GM12878 (cell line): Measurements from ENCODE around the gene GIPC1. TPM values are rescaled to one million over a fixed set of nuclear protein-coding genes. Genes with fewer than 3 reads are reported as not detected.

Experiments
- ATAC-seq: fragments of 200-7000 bp; cut with Tn5 transposase; 3 replicates; pipeline ENCODE4 v1.9.1; 2020; ENCODE audit warnings: mild to moderate bottlenecking, moderate library complexity
- BruUV-seq: library from RNA; stranded (reverse); fragments of 400-500 nt; replicated peaks from 2 replicates; lab custom pipeline; 2021; lab: Mats Ljungman, UMichigan
- CTCF ChIA-PET: fragments of 300-600 bp; sonication (Branson Sonifier 250); formaldehyde crosslinking; extraction: SDS; loops from one replicate; lab custom pipeline; 2021; ENCODE audit warnings: inconsistent platforms; lab: Yijun Ruan, JAX
- POLR2A ChIA-PET: fragments of 350-600 bp; formaldehyde crosslinking; extraction: SDS; loops from one replicate; lab custom pipeline; 2021; ENCODE audit warnings: inconsistent platforms; lab: Charles Lee
- RAD21 ChIA-PET: fragments of 300-600 bp; sonication (Branson Sonifier 250); formaldehyde crosslinking; loops from one replicate; lab custom pipeline; 2023; ENCODE audit warnings: antibody characterized with exemption; ENCODE audit not compliant: unreplicated experiment; lab: Charles Lee
- SMC1A ChIA-PET: fragments of 300-600 bp; sonication (Branson Sonifier 250); formaldehyde crosslinking; loops from one replicate; lab custom pipeline; 2023; ENCODE audit not compliant: unreplicated experiment, uncharacterized antibody; lab: Charles Lee
- DNase-seq: peaks from one replicate; pipeline ENCODE4 v3.0.0-alpha.2; 2011; ENCODE audit warnings: low read depth, low spot score
- FAIRE-seq: peaks from 3 replicates; lab custom pipeline; 2011; peaks lifted over from hg19 to GRCh38; lab: Jason Lieb, UNC
- H2AFZ ChIP-seq: 2 replicates; pipeline ENCODE4 v1.6.0; 2011; ENCODE audit warnings: low read depth, low read length, control low read depth; ENCODE audit not compliant: control insufficient read depth
- H3K27ac ChIP-seq: 2 replicates; pipeline ENCODE4 v1.5.1; 2011; ENCODE audit warnings: control low read depth; ENCODE audit not compliant: control insufficient read depth, insufficient read depth
- H3K27me3 ChIP-seq, 2 experiments: replicated peaks in 1 of 2; 2 replicates each; pipeline versions ENCODE4 v1.6.0 to v1.6.1; 2011; ENCODE audit warnings: low read length in 1 of 2; ENCODE audit not compliant: control insufficient read depth in 2 of 2, insufficient read depth in 2 of 2
- H3K36me3 ChIP-seq, 2 experiments: 2 replicates each; pipeline ENCODE4 v1.5.1; 2011; ENCODE audit warnings: low read length in 1 of 2; ENCODE audit not compliant: control insufficient read depth in 2 of 2, insufficient read depth in 2 of 2
- H3K4me1 ChIP-seq: 2 replicates; pipeline ENCODE4 v1.6.1; 2011; ENCODE audit warnings: mild to moderate bottlenecking, low read length, moderate library complexity, mixed read lengths; ENCODE audit not compliant: control insufficient read depth, insufficient read depth
- H3K4me2 ChIP-seq: 2 replicates; pipeline ENCODE4 v1.6.0; 2011; ENCODE audit warnings: control low read depth; ENCODE audit not compliant: control insufficient read depth, insufficient read depth
- H3K4me3 ChIP-seq: fragments of 200-600 bp; sonication (generic); 2 replicates; pipeline ENCODE4 v1.5.1; 2016
- H3K79me2 ChIP-seq: 2 replicates; pipeline ENCODE4 v1.6.0; 2011; ENCODE audit warnings: low read length; ENCODE audit not compliant: control insufficient read depth, insufficient read depth
- H3K9ac ChIP-seq: 2 replicates; pipeline ENCODE4 v1.8.0; 2011; ENCODE audit warnings: low read length, control low read depth, mixed read lengths; ENCODE audit not compliant: control insufficient read depth, insufficient read depth
- H3K9me3 ChIP-seq: replicated peaks from 3 replicates; pipeline ENCODE4 v1.5.1; 2011; ENCODE audit warnings: mild to moderate bottlenecking, low read length; ENCODE audit not compliant: control insufficient read depth, insufficient read depth
- H4K20me1 ChIP-seq: 2 replicates; pipeline ENCODE4 v1.6.0; 2011; ENCODE audit not compliant: control insufficient read depth, insufficient read depth
- BACH1 ChIP-seq: fragments of 450-650 bp; IDR thresholded peaks from 2 replicates; pipeline ENCODE4 v1.6.1; 2017; ENCODE audit warnings: mild to moderate bottlenecking, borderline replicate concordance
- CTCF ChIP-seq, 3 experiments: IDR thresholded peaks in 2 of 3; conservative IDR thresholded peaks in 1 of 3; 2 replicates each; pipeline ENCODE4 v1.5.1; 2011; ENCODE audit warnings: low read depth in 3 of 3, low read length in 3 of 3, mild to moderate bottlenecking in 3 of 3, control low read depth in 2 of 3, moderate library complexity in 2 of 3, inconsistent platforms in 1 of 3, mixed read lengths in 1 of 3; ENCODE audit not compliant: control insufficient read depth in 2 of 3, insufficient read depth in 1 of 3; ENCODE audit errors: extremely low read depth in 1 of 3
- DPF2 ChIP-seq: fragments of 450-650 bp; IDR thresholded peaks from 2 replicates; pipeline ENCODE4 v1.6.1; 2017; ENCODE audit warnings: mild to moderate bottlenecking
- HDGF ChIP-seq: fragments of 450-650 bp; IDR thresholded peaks from 2 replicates; pipeline ENCODE4 v1.6.1; 2016; ENCODE audit warnings: antibody characterized with exemption
- IKZF1 ChIP-seq: fragments of 450-650 bp; conservative IDR thresholded peaks from 2 replicates; pipeline ENCODE4 v1.6.1; 2017; ENCODE audit warnings: antibody characterized with exemption, mild to moderate bottlenecking
- LARP7 ChIP-seq: fragments of 450-650 bp; IDR thresholded peaks from 2 replicates; pipeline ENCODE4 v1.6.1; 2017; ENCODE audit warnings: mild to moderate bottlenecking
- MYC ChIP-seq: IDR thresholded peaks from 2 replicates; pipeline ENCODE4 v1.6.1; 2011; ENCODE audit warnings: mild to moderate bottlenecking, low read length, moderate library complexity, inconsistent platforms; ENCODE audit not compliant: insufficient read depth, insufficient replicate concordance, insufficient read length, severe bottlenecking
- POU2F2 ChIP-seq: IDR thresholded peaks from 3 replicates; pipeline ENCODE4 v1.6.1; 2011; ENCODE audit warnings: low read depth, mild to moderate bottlenecking, low read length, borderline replicate concordance
- RAD21 ChIP-seq: IDR thresholded peaks from 2 replicates; pipeline ENCODE4 v1.6.1; 2011; ENCODE audit warnings: mild to moderate bottlenecking, low read depth, low read length, moderate library complexity; ENCODE audit not compliant: insufficient read depth
- SMAD1 ChIP-seq: fragments of 450-650 bp; IDR thresholded peaks from 2 replicates; pipeline ENCODE4 v1.6.1; 2018; ENCODE audit warnings: mild to moderate bottlenecking, low read depth; ENCODE audit not compliant: partially characterized antibody
- SMARCA5 ChIP-seq: fragments of 450-650 bp; IDR thresholded peaks from 2 replicates; pipeline ENCODE4 v1.6.1; 2017; ENCODE audit warnings: mild to moderate bottlenecking
- SMC3 ChIP-seq: IDR thresholded peaks from 2 replicates; pipeline ENCODE4 v1.6.1; 2011; ENCODE audit warnings: low read length, improper control_type of control experiment, borderline replicate concordance
- YY1 ChIP-seq: IDR thresholded peaks from 2 replicates; pipeline ENCODE4 v1.6.1; 2011; ENCODE audit warnings: low read depth, mild to moderate bottlenecking, low read length
- ZNF592 ChIP-seq: fragments of 450-650 bp; IDR thresholded peaks from 2 replicates; pipeline ENCODE4 v1.6.1; 2017; ENCODE audit warnings: mild to moderate bottlenecking, moderate library complexity
- ZNF622 ChIP-seq: fragments of 450-650 bp; IDR thresholded peaks from 2 replicates; pipeline ENCODE4 v1.6.1; 2017; ENCODE audit warnings: mild to moderate bottlenecking, inconsistent platforms
- whole genome bisulfite sequencing: methylation state at CpG from one replicate; pipeline ENCODE4 v1.1.6; 2016; ENCODE audit warnings: low lambda C conversion rate; ENCODE audit not compliant: insufficient replicate concordance, insufficient coverage; ENCODE audit errors: missing lambda C conversion rate; 5-methylcytosine and 5-hydroxymethylcytosine counted together
- in situ Hi-C: fragments of 300-500 bp; cut with MboI; formaldehyde crosslinking; loops from 9 replicates; pipeline ENCODE4 v1.14.3; 2018; ENCODE audit warnings: mixed read lengths
- intact Hi-C: fragments of 100-400 bp; cut with micrococcal nuclease; formaldehyde crosslinking; loops from one replicate; pipeline ENCODE4 v1.14.2; 2022; ENCODE audit not compliant: unreplicated experiment
- polyA plus RNA-seq, 11 experiments: library from polyadenylated mRNA; depleted of rRNA in 4 of 11; unstranded in 6 of 11; stranded (reverse) in 5 of 11; fragments of >200 nt; fragmentation: Nextera tagmentation in 4 of 11; fragmentation: Illumina TruSeq in 1 of 11; extraction: Ambion mirVana in 4 of 11; extraction: Trizol in 1 of 11; gene quantifications; 1 replicate in 1 of 11; 2 replicates in 10 of 11; pipeline versions ENCODE4 v1.2.1 to v1.2.3, GENCODE V29; 2011 to 2016; ENCODE audit warnings: inconsistent platforms in 2 of 11, missing spikeins in 2 of 11, low read depth in 1 of 11
- total RNA-seq, 4 experiments: library from RNA; depleted of rRNA in 3 of 4; stranded (reverse); fragments of >200 nt in 3 of 4; fragmentation: Illumina TruSeq in 1 of 4; extraction: Trizol in 1 of 4; gene quantifications; 2 replicates each; pipeline versions ENCODE4 v1.2.1 to v1.2.3, GENCODE V29; 2013 to 2021

GIPC1 gene
- total and polyA plus RNA-seq, 10 of the 15 experiments (the other 5 are each of a cell fraction or from before 2014, with no cell fraction given): 0.47 to 24.1 (median 13.6) TPM

GRCh38 chr19:14479975-14480699, 15.8 kb downstream of the GIPC1 start:
- in situ Hi-C loops: no loop called here
- ATAC-seq (peak; percentile 92), FAIRE-seq (peak; percentile 59), DNase-seq (no peak)
- H2AFZ ChIP-seq: no peak overlapping the region
- ChIA-PET POLR2A (interaction anchor here (1.1 kb wide), 1 partner anchor 124 kb away, joined by 3 read pairs; no protein-coding TSS in a partner anchor), CTCF (interaction anchor here (0.7 to 5.1 kb wide), 29 partner anchors 8 to 600 kb away, joined by 3 to 42 read pairs (median 6); partner anchors contain the start of genes ASF1B, DDX39A, GIPC1 and PKN1), RAD21 (interaction anchor here (0.6 to 2.2 kb wide), 4 partner anchors 40 to 343 kb away, joined by 3 to 7 read pairs (median 4); partner anchors contain the start of gene ASF1B), SMC1A (interaction anchor here (0.7 to 2.3 kb wide), 3 partner anchors 9 to 116 kb away, joined by 3 to 10 read pairs (median 6); no protein-coding TSS in a partner anchor)
- no peak overlapping the region for H3K27ac ChIP-seq
- WGBS: 25% methylated on average over 43 of the region's 43 CpGs
- H3K79me2 ChIP-seq: no peaks in the 10 kb centered on the region
- no peak overlapping the region; the same call in 1 of the 2 replicates for H3K4me2 ChIP-seq
- H3K9ac ChIP-seq: no peak overlapping the region
- H3K27me3 ChIP-seq: no peaks in the 10 kb centered on the region
- H3K9me3 ChIP-seq: no peaks in the 10 kb centered on the region
- no peaks in the 10 kb centered on the region; the same call in 1 of the 2 replicates for H3K4me1 ChIP-seq
- BruUV-seq: no TSS peak
- no peaks in the 10 kb centered on the region; the same call in 1 of the 2 replicates for H4K20me1 ChIP-seq
- H3K36me3 ChIP-seq: no peaks in the 10 kb centered on the region; a peak in 1 of 4 replicates
- intact Hi-C loops: loop anchor here (2.0 to 10.0 kb wide), 4 partner anchors 47 to 343 kb away; partner anchors contain the start of genes ADGRL1, ASF1B and PKN1
- peak; percentile 50; the same call in 1 of the 2 replicates for TF ChIP-seq YY1
- peak; percentile 57; the same call in 1 of the 2 replicates for TF ChIP-seq HDGF
- TF ChIP-seq ZNF592: no peak
- TF ChIP-seq BACH1: 0 out of 2 replicates have a peak, but pooled peaks have one; percentile 29
- 0 out of 2 replicates have a peak, but pooled peaks have one; percentile 23 for TF ChIP-seq IKZF1
- no peak for TF ChIP-seq SMAD1
- peak; percentile 86 to 96 (median 86) for TF ChIP-seq CTCF (IDR thresholded peaks at IDR 0.05 in 2 of 3, conservative IDR thresholded peaks at IDR 0.05 in 1 of 3; ENCODE audit: control insufficient read depth in 2 of 3, extremely low read depth in 1 of 3, insufficient read depth in 1 of 3, low read depth in 3 of 3, low read length in 3 of 3)
- no peak for TF ChIP-seq ZNF622
- TF ChIP-seq DPF2: peak; percentile 65; the same call in 1 of the 2 replicates
- TF ChIP-seq MYC: no peak
- peak; percentile 57 for TF ChIP-seq SMC3
- no peak for TF ChIP-seq POU2F2
- TF ChIP-seq SMARCA5: no peak
- TF ChIP-seq LARP7: no peak
- TF ChIP-seq RAD21: peak; percentile 53
- no peak overlapping the region for H3K4me3 ChIP-seq
